ENCODE measurements around the gene CERK. TPM values are rescaled to one million over a fixed set of nuclear protein-coding genes. Genes with fewer than 3 reads are reported as not detected.

CERK gene
- total and polyA plus RNA-seq, 11 donors = 17.8 to 125 (median 72.3) TPM

- no peak overlapping the region for H3K4me3 ChIP-seq
- intact Hi-C loops (cut with DNase I) = no loop called here
- peaks cover 0 to 10% (median 0%) of the 10 kb centered on the region in 12 donors for H3K4me1 ChIP-seq
- H3K27me3 ChIP-seq = no peaks in the 10 kb centered on the region
- whole genome bisulfite sequencing, 4 donors = 88 to 95% (median 93%) methylated on average over 4 to 6 of the region's 6 CpGs
- TF ChIP-seq CTCF (IDR thresholded peaks at IDR 0.05) = no peak
- no peak for TF ChIP-seq POLR2A (IDR thresholded peaks at IDR 0.05)
- DNase-seq (no peak), ATAC-seq (no peak)
- H3K27ac ChIP-seq = no peak overlapping the region
- H3K9me3 ChIP-seq = no peaks in the 10 kb centered on the region
- H3K36me3 ChIP-seq = peaks cover under 1 to 97% (median 93%) of the 10 kb centered on the region in 9 donors
Measured at GRCh38 chr22:46703996-46704370, 34.1 kb downstream of the CERK start.

DNA sequence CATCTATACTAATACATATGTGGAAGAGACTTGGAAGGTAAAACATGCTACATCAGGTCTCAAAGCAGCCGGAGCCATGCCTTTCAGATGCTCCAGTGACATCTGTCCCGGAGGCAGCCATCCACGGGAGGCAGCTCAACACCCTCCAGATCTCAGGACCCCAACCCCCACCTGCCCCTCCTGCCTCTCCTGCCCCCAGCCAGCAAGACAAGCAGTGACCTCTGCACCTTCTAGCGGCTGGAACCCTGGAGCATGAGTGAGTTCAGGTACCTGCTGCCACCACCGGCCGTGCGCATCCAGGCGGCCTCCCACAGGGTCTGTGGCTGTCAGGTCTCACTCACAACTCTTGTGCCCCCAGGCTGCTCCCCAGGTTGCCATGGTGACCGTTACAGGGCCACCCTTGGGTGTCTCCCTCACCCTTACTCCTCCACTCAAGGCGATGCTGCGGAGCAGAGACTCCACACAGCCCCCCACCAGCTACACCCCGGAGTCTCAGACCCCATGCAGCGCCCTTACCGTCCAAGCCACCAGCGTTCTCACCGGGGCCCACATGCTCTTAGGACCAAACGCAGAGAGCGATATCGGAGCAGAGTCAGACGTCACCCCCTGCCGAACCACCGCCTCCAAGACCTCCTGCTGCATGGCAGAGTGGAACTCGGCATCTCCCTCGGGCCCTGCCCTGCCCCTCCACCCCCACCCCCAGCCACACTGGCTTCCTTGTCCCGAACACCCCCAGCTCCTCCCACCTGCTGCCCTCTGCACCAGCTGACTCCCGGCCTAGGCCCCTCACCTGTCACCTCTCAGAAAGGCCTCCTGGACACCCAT is 34.7 kb downstream of the CERK start:
- intact Hi-C loops (cut with DNase I) = no loop called here
- DNase-seq = no peak
- H3K4me1 ChIP-seq = peaks cover 0 to 10% (median 0%) of the 10 kb centered on the region in 12 donors
- H3K27me3 ChIP-seq = no peaks in the 10 kb centered on the region
- H3K27ac ChIP-seq = no peak overlapping the region
- ATAC-seq = no peak
- TF ChIP-seq CTCF (IDR thresholded peaks at IDR 0.05) (no peak), POLR2A (IDR thresholded peaks at IDR 0.05) (no peak)
- H3K36me3 ChIP-seq = peaks cover 0 to 97% (median 93%) of the 10 kb centered on the region in 9 donors
- no peak overlapping the region for H3K4me3 ChIP-seq
- 94 to 95% (median 94%) methylated on average over 15 to 26 of the region's 26 CpGs for WGBS, 4 donors
- H3K9me3 ChIP-seq = no peaks in the 10 kb centered on the region

GRCh38 chr22:46701262-46701661 is 36.8 kb downstream of the CERK start:
- Histone ChIP-seq H3K27me3 (no peaks in the 10 kb centered on the region), H3K4me3 (no peak overlapping the region), H3K4me1 (peaks cover 0 to 5% (median 0%) of the 10 kb centered on the region in 12 donors), H3K36me3 (peaks cover 2 to 97% (median 93%) of the 10 kb centered on the region in 9 donors), H3K9me3 (no peaks in the 10 kb centered on the region), H3K27ac (no peak overlapping the region)
- peak in 1 of 4 donors; percentile 19 for ATAC-seq
- intact Hi-C loops (cut with DNase I) = no loop called here
- TF ChIP-seq CTCF (IDR thresholded peaks at IDR 0.05) (no peak), POLR2A (IDR thresholded peaks at IDR 0.05) (no peak)
- DNase-seq = peak in 1 of 5 donors; percentile 10
- WGBS, 4 donors = 92 to 95% (median 93%) methylated on average over 33 of the region's 33 CpGs

DNA sequence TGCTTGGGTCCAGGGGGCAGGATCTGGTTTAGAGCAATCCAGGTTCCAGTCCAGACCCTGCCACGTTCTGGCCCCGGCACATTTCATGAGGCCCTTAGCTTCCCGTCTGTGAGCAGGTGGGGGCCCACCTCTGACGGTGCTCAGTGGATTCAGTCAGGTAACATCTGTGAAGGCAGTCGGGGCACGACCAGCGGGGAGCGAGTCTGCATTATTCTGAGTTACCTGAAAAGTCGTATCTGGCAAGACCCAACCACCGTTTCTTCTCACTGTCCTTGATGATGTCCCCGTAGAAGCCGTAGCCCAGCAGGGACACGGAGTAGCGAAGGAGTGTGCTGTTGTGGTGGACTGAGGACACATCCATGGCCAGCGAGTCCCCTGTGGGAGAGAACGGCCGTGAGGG is 39.0 kb downstream of the CERK start:
- intact Hi-C loops (cut with DNase I) = loop anchor here in 1 of 10 donors (10.0 kb wide), 1 partner anchor 344 kb away; no protein-coding TSS in a partner anchor
- WGBS, 4 donors = 89 to 94% (median 90%) methylated on average over 16 to 17 of the region's 17 CpGs
- DNase-seq (peak in 1 of 5 donors; percentile 20), ATAC-seq (no peak)
- no peak overlapping the region for H3K27ac ChIP-seq
- H3K9me3 ChIP-seq = no peaks in the 10 kb centered on the region
- TF ChIP-seq POLR2A (IDR thresholded peaks at IDR 0.05) (no peak), CTCF (IDR thresholded peaks at IDR 0.05) (no peak)
- no peaks in the 10 kb centered on the region for H3K4me1 ChIP-seq
- H3K36me3 ChIP-seq = peaks cover 2 to 97% (median 96%) of the 10 kb centered on the region in 9 donors
- no peak overlapping the region for H3K4me3 ChIP-seq
- no peaks in the 10 kb centered on the region for H3K27me3 ChIP-seq

All from heart left ventricle (tissue), 16 donors.